GM23248 (cell line): ENCODE measurements around the gene SUSD4.

Experiments
- EZH2 ChIP-seq: fragments of 200-600 bp; sonication (generic); IDR thresholded peaks from 2 replicates; pipeline ENCODE4 v1.6.1; 2018; ENCODE audit warnings: antibody characterized with exemption, mild to moderate bottlenecking; ENCODE audit not compliant: insufficient read depth, poor library complexity, severe bottlenecking
- EZH2phosphoT487 ChIP-seq: fragments of 200-600 bp; sonication (generic); IDR thresholded peaks from 2 replicates; pipeline ENCODE4 v1.6.1; 2018; ENCODE audit warnings: antibody characterized with exemption, moderate library complexity, mild to moderate bottlenecking, low read depth; ENCODE audit not compliant: insufficient read depth

DNA sequence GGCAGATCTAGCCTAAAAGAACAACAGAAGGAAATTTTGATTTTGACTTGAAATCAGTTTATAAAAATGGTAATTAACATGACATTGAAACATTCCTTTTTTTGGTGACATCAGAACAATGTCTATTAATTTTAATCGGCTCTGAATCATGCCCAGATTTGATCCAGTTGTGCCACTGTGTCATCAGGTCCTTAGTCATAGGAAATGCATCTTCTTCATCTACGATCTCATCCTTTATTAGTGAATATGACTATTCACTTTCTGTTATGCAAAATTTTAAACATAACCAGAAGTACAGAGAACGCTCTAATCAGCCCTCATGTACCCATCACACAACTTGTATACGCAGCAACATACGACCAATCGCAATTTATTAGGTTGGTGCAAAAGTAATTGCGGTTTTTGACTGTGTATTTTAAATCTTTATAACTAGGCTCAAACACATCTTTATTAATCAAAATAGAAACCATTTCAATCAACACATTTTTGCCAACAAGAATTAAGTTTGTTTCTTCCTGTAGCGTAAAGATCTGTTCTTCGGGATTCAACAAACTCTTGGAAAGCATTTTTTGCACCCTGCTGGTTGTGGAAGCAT, 180.6 kb downstream of the SUSD4 start:
- no peak for TF ChIP-seq EZH2phosphoT487
- no peak for TF ChIP-seq EZH2
